ENCODE data around the gene TMEM178B.

TMEM178B gene

DNA sequence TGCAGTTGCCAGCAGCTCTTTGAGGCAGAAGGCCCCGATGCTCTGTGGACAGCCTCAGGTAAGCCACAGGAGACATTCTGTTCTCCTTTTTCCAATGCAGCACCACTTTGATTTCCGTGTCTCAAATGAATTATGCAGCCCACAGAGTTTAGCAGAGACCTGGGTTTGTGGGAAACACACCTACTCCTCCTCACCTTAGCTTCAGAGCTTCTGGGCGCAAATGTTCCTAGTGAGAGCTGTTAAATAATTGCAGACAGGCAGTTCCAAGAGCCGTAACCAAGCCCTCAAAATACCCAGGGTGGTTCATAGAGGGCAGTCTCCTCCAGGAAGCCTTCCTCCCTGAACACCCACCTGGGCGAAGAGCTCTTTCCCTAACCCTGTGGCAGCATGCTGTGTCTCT lies 408.1 kb downstream of the TMEM178B start:
- DNase-seq, result no peak

DNA sequence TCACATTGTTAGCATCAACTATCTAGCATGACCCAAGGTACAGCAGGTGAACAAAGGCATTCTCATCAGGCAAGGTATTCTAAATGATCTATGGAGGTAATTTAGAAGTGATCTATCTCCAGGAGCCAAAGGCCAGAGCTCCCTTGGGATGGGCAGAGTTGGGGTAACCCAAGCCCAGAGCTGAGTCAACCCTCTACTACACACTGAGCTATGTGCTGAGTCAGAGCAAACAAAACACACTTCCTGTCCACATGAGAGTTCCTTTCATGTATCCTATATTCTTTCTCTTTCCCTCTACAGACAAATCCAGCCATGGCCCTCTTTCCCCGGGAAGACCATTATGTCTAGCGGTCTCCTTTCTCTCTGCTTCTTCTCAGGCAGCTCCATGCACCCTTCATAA lies 409.2 kb downstream of the TMEM178B start:
- DNase-seq, result no peak

DNA sequence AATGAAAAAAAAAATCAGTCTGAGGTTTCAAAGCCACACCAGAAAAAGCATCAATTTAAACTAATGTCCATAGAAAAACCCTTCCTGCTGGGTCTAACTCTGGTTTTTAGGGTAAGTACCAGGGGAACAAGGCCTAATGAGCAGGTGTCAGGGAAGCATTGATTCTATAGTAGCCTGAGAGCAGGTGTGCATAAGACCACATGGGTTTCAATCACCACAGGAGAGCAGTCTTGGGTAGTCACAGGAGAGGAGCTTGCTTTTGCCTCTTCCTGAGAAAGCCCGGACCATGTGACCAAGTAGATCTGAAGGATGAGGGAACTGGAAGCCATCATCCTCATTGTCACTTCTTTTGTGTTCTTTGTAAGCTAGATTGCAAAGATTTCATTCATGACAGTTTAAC lies 411.0 kb downstream of the TMEM178B start:
- DNase-seq, result no peak

DNA sequence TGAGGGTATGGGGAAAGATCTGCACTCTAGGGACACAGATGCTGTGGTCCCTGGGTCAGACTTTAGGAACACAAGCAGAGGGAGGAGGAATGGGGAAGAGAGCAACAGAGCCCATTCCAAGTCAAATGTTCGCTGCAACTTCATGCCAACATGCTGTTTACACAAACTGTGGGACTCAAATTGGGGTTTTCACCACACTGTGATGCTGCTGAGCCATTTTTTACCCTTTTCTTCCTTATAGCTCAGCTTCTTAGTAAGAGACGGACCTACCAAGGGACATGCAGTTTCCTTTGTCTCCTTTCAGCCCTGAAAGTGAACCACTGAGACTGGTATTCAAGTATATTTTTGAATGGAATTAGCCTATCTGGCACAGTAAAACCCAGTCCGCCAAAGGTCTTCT lies 413.1 kb downstream of the TMEM178B start:
- no peak for DNase-seq

DNA sequence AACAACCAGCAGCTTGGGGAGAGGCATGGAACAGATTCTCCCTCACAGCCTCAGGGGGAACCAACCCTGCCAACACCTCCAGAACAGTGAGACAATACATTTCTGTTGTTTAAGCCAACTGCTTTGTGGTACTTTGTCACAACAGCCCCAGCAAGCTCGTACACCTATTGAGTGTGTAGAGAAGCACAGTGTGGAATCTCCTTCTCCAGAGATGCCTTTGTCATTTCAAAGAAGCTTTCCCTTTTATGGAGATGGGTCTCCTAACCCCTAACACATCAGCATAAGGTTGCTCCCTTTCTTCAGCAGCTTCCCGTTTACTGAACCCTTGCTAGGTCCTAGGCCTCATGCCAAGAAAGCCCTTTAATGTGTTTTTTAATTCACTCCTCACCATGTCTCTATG lies 416.6 kb downstream of the TMEM178B start:
- no peak for DNase-seq

DNA sequence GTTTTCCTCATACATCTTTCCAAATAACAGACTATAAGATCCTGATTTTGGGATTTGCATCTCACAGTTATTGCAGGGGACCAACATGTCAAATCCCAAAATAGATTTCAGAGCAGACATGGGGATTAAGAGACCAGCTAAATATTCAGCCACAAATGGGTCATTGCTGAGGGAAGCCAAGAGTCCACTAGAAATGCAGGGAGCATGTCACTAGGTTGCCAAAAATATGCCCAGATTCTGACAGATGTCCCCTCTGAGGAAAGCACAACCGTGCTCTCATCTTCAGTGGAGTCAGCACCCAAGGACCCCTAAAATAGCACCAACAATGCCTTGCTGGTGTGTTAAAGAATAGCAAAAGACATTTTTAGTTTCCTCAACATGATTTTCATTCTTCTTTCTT lies 421.2 kb downstream of the TMEM178B start:
- DNase-seq, result no peak

DNA sequence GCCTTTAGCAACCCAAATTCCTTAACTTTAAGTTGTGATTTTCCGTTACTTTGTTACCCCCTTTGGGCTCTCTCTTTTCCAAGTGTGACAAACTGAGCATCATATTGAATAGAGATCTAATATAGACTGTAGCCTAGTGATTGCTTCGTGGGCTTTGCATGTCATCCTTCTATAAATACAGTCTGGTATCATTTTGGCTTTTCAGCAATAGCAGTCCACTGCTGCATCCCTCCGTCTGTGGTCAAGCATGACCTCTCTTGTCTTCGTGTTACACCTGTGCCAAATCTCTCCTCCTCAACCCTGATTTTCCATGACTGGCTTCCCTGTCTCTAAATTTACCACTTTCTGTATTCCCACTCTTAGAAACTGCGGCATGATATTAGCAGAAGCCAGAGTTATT lies 423.5 kb downstream of the TMEM178B start:
- no peak for DNase-seq

DNA sequence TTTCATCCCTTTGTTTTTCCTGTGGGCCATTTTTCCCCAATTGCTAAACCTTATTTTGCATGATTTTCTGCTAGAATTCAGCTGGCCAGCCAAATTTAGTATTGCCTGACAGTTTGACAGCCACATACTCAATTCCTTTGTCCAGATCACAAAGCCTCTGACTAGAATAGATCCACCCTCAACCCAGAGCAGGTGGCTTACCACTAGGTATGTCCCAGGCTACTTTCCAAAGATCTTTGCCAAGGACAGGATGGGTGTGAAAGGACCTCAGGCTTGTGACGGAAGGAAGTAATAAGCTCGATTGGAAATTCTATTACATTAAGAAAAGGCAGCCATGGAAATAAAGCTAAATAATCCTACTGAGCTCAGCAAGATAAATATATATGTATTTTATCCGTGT lies 426.7 kb downstream of the TMEM178B start:
- no peak for DNase-seq

DNA sequence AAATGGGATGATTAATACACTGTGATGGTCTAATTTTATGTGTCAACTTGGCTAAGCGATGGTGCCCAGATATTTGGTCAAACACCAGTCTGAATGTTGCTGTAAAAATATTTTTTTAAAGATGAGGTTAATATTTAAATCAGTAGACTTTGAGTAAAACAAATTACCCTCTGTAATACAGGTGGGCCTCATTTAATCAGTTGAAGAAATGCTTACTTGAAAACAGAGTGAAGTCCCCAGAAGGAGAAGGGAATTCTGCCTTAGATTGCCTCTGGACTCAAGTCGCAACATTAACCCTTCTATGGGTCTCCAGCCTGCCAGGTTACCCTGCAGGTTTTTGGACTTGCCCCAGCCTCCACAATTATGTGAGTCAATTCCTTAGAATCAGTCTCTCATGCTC lies 427.6 kb downstream of the TMEM178B start:
- DNase-seq, result no peak

DNA sequence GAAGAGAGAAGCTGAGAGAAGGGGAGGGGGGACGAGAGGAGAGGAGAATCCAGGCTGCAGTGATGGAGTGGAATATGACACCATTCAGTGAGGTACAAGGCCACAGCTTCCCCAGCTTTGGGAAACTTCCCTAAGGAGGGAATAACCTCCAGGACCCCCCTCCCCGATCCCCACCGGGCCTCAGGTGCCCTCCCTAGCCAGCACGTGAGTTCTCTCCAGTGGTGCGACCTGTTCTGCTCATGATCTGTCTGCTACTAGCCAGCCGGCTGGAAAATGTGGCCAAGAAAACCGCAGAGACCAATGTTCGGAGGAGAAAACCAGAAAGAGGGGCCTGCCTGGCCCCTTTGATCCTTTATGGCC lies 437.4 kb downstream of the TMEM178B start:
- DNase-seq, result no peak

DNA sequence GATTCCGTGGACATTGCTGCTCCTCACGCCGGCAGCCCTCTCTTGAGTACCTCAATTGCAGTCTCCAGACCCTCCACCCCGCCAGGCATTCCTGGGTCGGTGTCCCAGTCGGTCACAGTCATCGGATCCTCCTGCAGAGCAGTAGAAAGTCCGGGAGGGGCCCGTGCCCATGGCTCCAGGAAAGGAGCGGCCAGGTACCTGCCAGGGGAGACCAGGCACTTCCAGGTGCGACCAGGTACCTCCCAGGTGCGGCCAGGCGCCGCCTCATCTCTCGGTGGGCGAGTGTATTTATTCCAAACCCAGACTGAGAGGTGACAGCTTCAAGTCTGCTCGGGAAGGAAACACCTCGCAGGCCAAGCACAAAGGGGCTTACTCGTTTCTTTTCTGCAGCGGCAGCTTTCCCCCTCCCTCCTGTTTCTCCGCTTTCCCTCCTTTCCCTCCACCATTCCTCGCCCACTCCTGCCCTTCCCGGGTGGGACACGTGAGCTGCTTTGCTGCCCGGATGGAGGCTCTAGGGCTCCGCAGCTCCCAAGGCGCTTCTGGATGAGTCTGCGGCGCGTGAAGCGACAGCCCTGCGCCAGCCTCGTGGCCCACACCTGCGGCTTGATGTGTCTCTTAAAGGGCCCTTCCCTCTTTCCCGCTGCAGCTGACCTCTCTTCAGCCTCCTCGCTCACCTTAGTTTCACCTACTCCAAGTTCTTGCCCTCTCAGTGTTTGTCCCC lies 438.0 kb downstream of the TMEM178B start:
- DNase-seq, result no peak

DNA sequence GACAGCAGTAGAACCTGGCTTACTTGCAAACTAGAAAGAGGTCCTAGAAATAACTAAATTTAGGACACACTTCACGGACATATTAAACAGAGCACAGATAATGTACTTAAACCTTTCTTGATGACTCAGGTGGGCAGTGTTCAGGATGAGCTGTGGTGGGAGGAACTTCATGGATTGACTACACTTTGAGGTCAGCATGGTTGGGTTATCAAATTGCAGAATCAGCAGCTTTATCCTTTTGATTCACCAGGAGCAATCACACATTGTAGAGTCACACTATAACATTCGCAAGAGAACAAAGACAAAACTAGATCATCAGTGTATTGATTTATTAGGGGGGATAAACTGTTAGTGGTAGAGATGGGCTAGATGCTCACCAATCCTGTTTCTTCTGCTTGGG lies 438.7 kb downstream of the TMEM178B start:
- DNase-seq, result no peak

DNA sequence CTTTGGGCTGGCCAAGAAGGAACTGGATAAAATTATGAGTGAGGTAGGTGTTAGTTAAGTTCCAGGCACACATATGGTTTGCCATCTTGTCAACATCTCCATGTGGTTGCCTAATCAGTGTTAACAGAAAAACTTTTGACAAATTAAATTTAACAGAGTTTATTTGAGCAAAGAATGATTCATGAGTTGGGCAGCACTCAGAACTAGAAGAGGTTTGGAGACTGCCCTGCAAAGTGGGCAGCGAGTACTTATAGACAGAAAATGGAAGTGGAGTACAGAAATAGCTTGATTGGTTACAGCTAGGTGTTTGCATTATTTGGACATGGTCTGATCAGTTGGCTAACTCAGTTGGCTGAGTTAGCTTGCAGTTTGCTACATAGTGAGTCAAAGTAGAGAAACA lies 439.9 kb downstream of the TMEM178B start:
- DNase-seq, result no peak

DNA sequence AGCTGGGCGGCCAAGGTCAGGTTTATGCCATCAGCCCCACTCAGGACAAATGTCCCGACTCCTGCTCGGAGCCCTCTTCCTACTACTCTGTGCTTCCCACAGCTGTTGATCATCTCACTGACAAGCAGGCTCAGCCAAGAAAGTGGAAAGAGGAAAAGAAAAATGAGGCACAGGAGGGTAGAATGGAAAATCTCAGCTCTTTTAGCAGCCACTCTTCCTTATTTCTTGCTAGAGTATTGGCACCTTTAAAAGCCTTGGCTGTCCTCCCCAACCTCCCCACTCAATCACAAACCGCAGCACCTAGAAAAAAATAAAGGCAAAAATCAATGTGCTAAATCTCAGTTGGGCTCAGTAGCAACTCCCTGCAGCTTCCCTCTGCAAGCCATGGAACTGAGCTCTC lies 442.1 kb downstream of the TMEM178B start:
- DNase-seq, result no peak

DNA sequence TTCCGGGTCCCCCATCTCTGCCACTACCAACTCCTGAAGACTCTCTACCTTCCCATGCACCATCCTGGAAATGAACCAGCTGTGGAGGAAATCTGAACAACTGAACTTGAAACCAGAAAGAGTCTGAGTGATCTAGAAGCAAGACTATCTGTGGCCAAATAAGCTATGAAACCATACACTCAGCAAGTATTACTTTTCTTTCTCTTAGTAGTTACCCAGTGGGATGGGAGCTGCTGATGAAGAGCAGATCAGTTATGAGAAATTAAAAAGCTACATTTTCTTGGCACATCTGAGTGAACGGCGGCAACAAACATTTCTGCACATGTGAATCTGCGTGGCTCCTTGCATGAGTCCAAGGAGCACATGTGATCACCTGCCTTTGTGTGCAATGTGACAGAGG lies 445.8 kb downstream of the TMEM178B start:
- DNase-seq, result no peak

DNA sequence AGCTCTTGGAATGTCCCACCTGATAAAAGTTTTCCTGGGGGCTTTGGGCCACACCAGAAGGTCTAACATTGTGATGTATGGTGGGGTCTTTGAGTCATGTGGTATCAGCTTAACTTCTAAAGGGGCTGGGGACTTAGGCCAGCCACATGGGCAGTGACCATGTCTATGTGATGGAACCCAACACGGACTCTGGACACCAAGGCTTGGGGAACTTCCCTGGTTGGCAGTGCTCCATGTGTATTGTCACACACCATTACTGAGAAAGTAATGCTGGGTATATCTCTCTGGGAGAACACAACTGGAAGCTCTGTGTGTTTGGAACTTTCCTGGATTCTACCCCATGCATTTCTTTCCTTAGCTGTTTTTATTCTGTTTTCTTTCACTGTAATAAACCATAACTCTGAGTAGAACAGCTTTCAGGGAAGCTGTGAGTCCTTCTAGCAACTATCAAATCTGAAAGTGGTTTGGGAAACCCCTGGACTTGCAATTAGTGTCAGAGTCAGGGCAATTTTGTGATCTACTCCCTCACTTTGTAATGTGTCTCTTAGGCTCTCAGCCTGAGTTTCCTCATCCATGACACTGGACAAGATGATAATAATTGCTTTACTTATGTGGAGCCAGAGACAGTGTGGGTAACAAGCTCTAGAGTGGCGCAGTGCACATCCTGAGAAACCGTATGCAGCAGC lies 448.9 kb downstream of the TMEM178B start:
- DNase-seq, result no peak

DNA sequence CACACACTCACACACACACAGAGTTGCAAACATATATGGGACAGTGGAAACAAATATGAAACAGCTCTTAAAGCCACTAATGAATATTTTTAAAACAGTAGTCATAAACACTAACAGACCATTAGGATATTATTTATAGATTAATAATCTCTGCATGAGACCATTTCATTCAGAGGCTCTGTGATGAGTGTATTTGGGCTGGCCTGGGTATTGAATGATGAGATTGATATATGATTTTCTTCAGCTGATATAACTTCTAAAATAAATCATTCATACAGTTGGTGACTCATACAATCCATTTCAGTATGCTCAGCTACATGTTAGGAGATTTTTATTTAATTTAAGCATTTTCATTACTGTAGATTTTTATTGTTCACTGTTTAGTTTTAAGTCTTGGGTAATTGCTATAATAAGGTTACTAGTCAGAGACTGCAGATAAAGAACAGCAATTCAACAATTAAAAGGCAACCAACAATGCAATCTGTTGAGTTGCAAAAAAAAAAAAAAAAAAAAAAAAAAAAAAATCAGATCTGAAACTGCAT lies 452.2 kb downstream of the TMEM178B start:
- DNase-seq, result no peak

DNA sequence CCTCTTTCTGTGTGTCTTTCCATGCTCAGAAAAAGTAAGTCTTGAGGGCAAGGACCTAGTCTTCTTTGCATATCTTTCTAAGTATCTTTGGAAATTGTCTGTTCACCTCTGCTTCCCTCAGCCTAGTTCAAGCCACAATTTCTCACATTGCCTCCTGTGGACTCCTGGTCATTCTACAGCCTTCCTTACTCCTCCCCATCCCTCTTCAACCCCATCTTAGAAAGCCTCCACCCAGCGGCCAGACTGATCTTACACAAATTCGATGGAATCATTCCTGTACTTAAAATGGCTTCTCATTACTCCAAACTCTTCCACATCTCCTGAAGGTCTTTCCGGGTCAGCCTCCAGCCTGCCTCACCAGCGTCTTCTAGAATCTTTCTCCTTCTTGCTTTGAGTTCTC lies 453.2 kb downstream of the TMEM178B start:
- DNase-seq, result no peak

DNA sequence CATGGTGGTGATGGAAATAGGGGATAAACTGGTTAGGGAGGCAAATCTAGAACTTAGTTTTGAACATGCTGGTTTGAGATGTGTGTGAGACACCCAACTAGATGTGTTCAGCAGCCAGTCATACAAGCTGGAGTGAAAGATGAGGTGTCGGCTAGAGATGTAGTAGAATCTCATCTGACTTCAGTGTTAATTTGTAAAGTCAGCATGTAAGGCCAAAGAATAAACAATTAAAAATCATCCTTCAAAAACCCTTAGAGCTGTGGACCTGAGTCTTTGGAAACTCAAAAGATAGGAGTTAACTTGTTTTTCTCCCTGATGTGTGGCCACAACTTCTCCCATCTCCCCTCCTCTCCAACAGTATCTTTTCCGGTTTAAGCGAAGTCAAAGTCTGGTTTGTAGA lies 454.5 kb downstream of the TMEM178B start:
- no peak for DNase-seq
